A549 (cell line): ENCODE results near the gene CCND2. TPM values are rescaled to one million over a fixed set of nuclear protein-coding genes. Genes with fewer than 3 reads are reported as not detected.
"Not testable (repeated sequence)": the region's sequence is repeated elsewhere in the genome, so short reads cannot be mapped to it uniquely, and the experiment has no call there.

Experiments used
- ATAC-seq, 2 experiments: fragments of 200-7000 bp in 1 of 2; fragments of >200 bp in 1 of 2; cut with Nextera tagmentation in 1 of 2; cut with Tn5 transposase in 1 of 2; 3 replicates each; pipeline versions ENCODE4 v1.8.0 to v1.9.1; 2018 to 2020; ENCODE audit warnings: mild to moderate bottlenecking in 1 of 2, moderate library complexity in 1 of 2
- CTCF ChIA-PET: fragments of 300-600 bp; sonication (Branson Sonifier 250); formaldehyde crosslinking; extraction: SDS; loops from one replicate; lab custom pipeline; 2021; ENCODE audit warnings: antibody characterized with exemption, inconsistent platforms; lab: Yijun Ruan, JAX
- POLR2A ChIA-PET: fragments of 350-600 bp; formaldehyde crosslinking; extraction: SDS; loops from one replicate; lab custom pipeline; 2021; ENCODE audit warnings: antibody characterized with exemption, inconsistent platforms; lab: Yijun Ruan, JAX
- DNase-seq, 2 experiments: peaks; one replicate each; pipeline versions ENCODE4 v3.0.0 to v3.0.0-alpha.2; 2011 to 2016; ENCODE audit warnings: low read depth in 1 of 2, low spot score in 1 of 2
- FAIRE-seq: peaks from 2 replicates; lab custom pipeline; 2011; peaks lifted over from hg19 to GRCh38; lab: Jason Lieb, UNC
- H3K27ac ChIP-seq, 2 experiments: fragments of >200 bp; sonication (Bioruptor Twin); formaldehyde crosslinking; 3 replicates each; pipeline ENCODE4 v1.5.1; 2016 to 2017
- H3K4me1 ChIP-seq: fragments of >200 bp; sonication (Bioruptor Twin); formaldehyde crosslinking; 3 replicates; pipeline ENCODE4 v1.6.1; 2016
- H3K4me2 ChIP-seq: fragments of >200 bp; sonication (Bioruptor Twin); formaldehyde crosslinking; 3 replicates; pipeline ENCODE4 v1.6.1; 2016
- H3K4me3 ChIP-seq: fragments of >200 bp; sonication (Bioruptor Twin); formaldehyde crosslinking; 3 replicates; pipeline ENCODE4 v1.5.1; 2016
- H3K9me3 ChIP-seq: fragments of >200 bp; sonication (Bioruptor Twin); formaldehyde crosslinking; 3 replicates; pipeline ENCODE4 v1.6.1; 2016
- CBX2 ChIP-seq: fragments of 200-600 bp; sonication (generic); IDR thresholded peaks from 2 replicates; pipeline ENCODE4 v1.6.1; 2016; ENCODE audit warnings: low read depth, mild to moderate bottlenecking, borderline replicate concordance
- CBX8 ChIP-seq: fragments of 200-600 bp; sonication (generic); IDR thresholded peaks from 2 replicates; pipeline ENCODE4 v1.6.1; 2016
- EHF ChIP-seq: fragments of 250-450 bp; sonication (Bioruptor Pico); IDR thresholded peaks from 2 replicates; pipeline ENCODE4 v1.5.0; 2020; ENCODE audit warnings: mild to moderate bottlenecking
- EHMT2 ChIP-seq: fragments of 200-600 bp; sonication (generic); IDR thresholded peaks from 2 replicates; pipeline ENCODE4 v1.6.1; 2016; ENCODE audit warnings: antibody characterized with exemption, low read depth, mild to moderate bottlenecking, moderate library complexity
- EP300 ChIP-seq, 2 experiments: fragments of >200 bp; sonication (Bioruptor Twin); formaldehyde crosslinking; IDR thresholded peaks; 2 replicates in 1 of 2; 3 replicates in 1 of 2; pipeline ENCODE4 v1.6.1; 2016 to 2017
- ESRRA ChIP-seq: fragments of 150-350 bp; IDR thresholded peaks from 2 replicates; pipeline ENCODE4 v1.6.1; 2014; ENCODE audit warnings: mild to moderate bottlenecking, low read length, borderline replicate concordance
- GATA3 ChIP-seq: IDR thresholded peaks from 2 replicates; pipeline ENCODE4 v1.6.1; 2012; ENCODE audit warnings: borderline replicate concordance
- HDAC2 ChIP-seq: fragments of 200-600 bp; sonication (generic); IDR thresholded peaks from 2 replicates; pipeline ENCODE4 v1.6.1; 2016
- HOXB13 ChIP-seq: fragments of 250-450 bp; sonication (Bioruptor Pico); IDR thresholded peaks from 2 replicates; pipeline ENCODE4 v1.5.0; 2020; ENCODE audit warnings: low read depth, mild to moderate bottlenecking, moderate library complexity
- MAFK ChIP-seq: fragments of 450-650 bp; IDR thresholded peaks from 2 replicates; pipeline ENCODE4 v1.6.1; 2014; ENCODE audit not compliant: partially characterized antibody
- MAX ChIP-seq: IDR thresholded peaks from 2 replicates; pipeline ENCODE4 v1.6.1; 2012
- MAZ ChIP-seq: fragments of 150-350 bp; IDR thresholded peaks from 2 replicates; pipeline ENCODE4 v1.6.1; 2014; ENCODE audit warnings: antibody characterized with exemption, low read depth, low read length, borderline replicate concordance
- MYC ChIP-seq: IDR thresholded peaks from 2 replicates; pipeline ENCODE4 v1.6.1; 2012; ENCODE audit warnings: mild to moderate bottlenecking, inconsistent platforms, low read length, improper control_type of control experiment, borderline replicate concordance
- NFE2L2 ChIP-seq: fragments of 150-350 bp; conservative IDR thresholded peaks from 2 replicates; pipeline ENCODE4 v1.6.1; 2014; ENCODE audit warnings: low read length
- NPAS2 ChIP-seq: fragments of 250-450 bp; sonication (Bioruptor Pico); IDR thresholded peaks from 2 replicates; pipeline ENCODE4 v1.8.0; 2022; ENCODE audit warnings: mild to moderate bottlenecking, moderate library complexity, borderline replicate concordance
- PBX3 ChIP-seq: IDR thresholded peaks from 2 replicates; pipeline ENCODE4 v1.6.1; 2012
- PHF8 ChIP-seq: fragments of 200-600 bp; sonication (generic); IDR thresholded peaks from 2 replicates; pipeline ENCODE4 v1.6.1; 2016; ENCODE audit warnings: low read depth, mild to moderate bottlenecking, antibody characterized with exemption, moderate library complexity, borderline replicate concordance
- POLR2A ChIP-seq: IDR thresholded peaks from 2 replicates; pipeline ENCODE4 v1.6.1; 2012; ENCODE audit warnings: mild to moderate bottlenecking, low read length
- RARB ChIP-seq: fragments of 250-450 bp; sonication (Bioruptor Pico); IDR thresholded peaks from 2 replicates; pipeline ENCODE4 v1.8.0; 2021; ENCODE audit warnings: mild to moderate bottlenecking, moderate library complexity
- RFX5 ChIP-seq: fragments of 450-650 bp; IDR thresholded peaks from 2 replicates; pipeline ENCODE4 v1.7.1; 2014; ENCODE audit warnings: antibody characterized with exemption, mild to moderate bottlenecking, moderate library complexity
- SMC3 ChIP-seq: fragments of >200 bp; sonication (Bioruptor Twin); formaldehyde crosslinking; IDR thresholded peaks from 3 replicates; pipeline ENCODE4 v1.6.1; 2018; ENCODE audit warnings: inconsistent platforms
- WGBS: methylation state at CpG from one replicate; pipeline ENCODE4 v1.1.6; 2017; ENCODE audit errors: missing lambda C conversion rate; 5-methylcytosine and 5-hydroxymethylcytosine counted together
- polyA plus RNA-seq, 4 experiments: library from polyadenylated mRNA; depleted of rRNA in 3 of 4; stranded (reverse); fragments of >200 nt; fragmentation: RNase III in 1 of 4; extraction: RNeasy Plus Mini Kit Qiagen cat#74134 plus additional on column Dnase treatment in 1 of 4; gene quantifications; 2 replicates in 3 of 4; 3 replicates in 1 of 4; pipeline ENCODE4 v1.2.3, GENCODE V29; 2011 to 2017
- TF ChIP-seq, protein P1 (sequence below): fragments of 250-450 bp; sonication (Bioruptor Pico); IDR thresholded peaks from 2 replicates; pipeline ENCODE4 v1.5.0; 2020; ENCODE audit warnings: low read depth, mild to moderate bottlenecking, moderate library complexity
- TF ChIP-seq, protein P2 (sequence below): IDR thresholded peaks from 2 replicates; pipeline ENCODE4 v1.6.1; 2012; ENCODE audit warnings: low read depth, borderline replicate concordance
- TF ChIP-seq, protein P3 (sequence below): fragments of >200 bp; sonication (Bioruptor Twin); formaldehyde crosslinking; IDR thresholded peaks from 2 replicates; pipeline ENCODE4 v1.6.1; 2016

Gene CCND2
- polyA plus RNA-seq, 2 of the 4 experiments (the other 2 are of a cell fraction) = 0.18 TPM; not detected in 1

- ATAC-seq (no peak), DNase-seq (no peak), FAIRE-seq (no peak)
- POLR2A ChIA-PET = no interaction called here
- TF ChIP-seq GATA3 (no peak), CBX8 (no peak), CBX2 (no peak), RARB (CRISPR knock-in tag) (no peak), NFE2L2 (no peak), MYC (no peak)
- TF ChIP-seq, protein P1, sequence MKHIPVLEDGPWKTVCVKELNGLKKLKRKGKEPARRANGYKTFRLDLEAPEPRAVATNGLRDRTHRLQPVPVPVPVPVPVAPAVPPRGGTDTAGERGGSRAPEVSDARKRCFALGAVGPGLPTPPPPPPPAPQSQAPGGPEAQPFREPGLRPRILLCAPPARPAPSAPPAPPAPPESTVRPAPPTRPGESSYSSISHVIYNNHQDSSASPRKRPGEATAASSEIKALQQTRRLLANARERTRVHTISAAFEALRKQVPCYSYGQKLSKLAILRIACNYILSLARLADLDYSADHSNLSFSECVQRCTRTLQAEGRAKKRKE (CRISPR knock-in tag) = no peak
- CTCF ChIA-PET = no interaction called here
- Histone ChIP-seq H3K4me1 (no peaks in the 10 kb centered on the region), H3K9me3 (no peaks in the 10 kb centered on the region; the same call in 2 of the 3 replicates), H3K4me2 (no peak overlapping the region), H3K4me3 (no peak overlapping the region), H3K27ac (no peak overlapping the region)
- 42% methylated on average over 4 of the region's 7 CpGs for WGBS
Measured at GRCh38 chr12:4243091-4243490, 30.5 kb upstream of the CCND2 start.

- H3K4me3 ChIP-seq, DNase-seq, FAIRE-seq, H3K9me3 ChIP-seq, ATAC-seq, CTCF ChIA-PET, H3K4me1 ChIP-seq, POLR2A ChIA-PET, H3K27ac ChIP-seq, H3K4me2 ChIP-seq: not testable (repeated sequence)
- WGBS = 66% methylated on average over 40 of the region's 43 CpGs
Measured at GRCh38 chr12:4243491-4244100, 30.0 kb upstream of the CCND2 start.

GRCh38 chr12:4244868-4245267 is 28.7 kb upstream of the CCND2 start:
- POLR2A ChIA-PET = no interaction called here

GRCh38 chr12:4245446-4245845 is 28.1 kb upstream of the CCND2 start:
- Histone ChIP-seq H3K4me2 (no peak overlapping the region), H3K4me1 (no peaks in the 10 kb centered on the region), H3K27ac (no peak overlapping the region), H3K4me3 (no peak overlapping the region), H3K9me3 (no peaks in the 10 kb centered on the region; the same call in 2 of the 3 replicates)
- no peak for ATAC-seq
- TF ChIP-seq EP300 (IDR thresholded peaks at IDR 0.05) = no peak
- TF ChIP-seq GATA3 = no peak
- ChIA-PET POLR2A (no interaction called here), CTCF (no interaction called here)
- FAIRE-seq = no peak
- no peak for DNase-seq
- WGBS = 12% methylated on average over 4 of the region's 4 CpGs

More at GRCh38 chr12:4244868-4245267, 28.7 kb upstream of the CCND2 start:
- TF ChIP-seq MAX (no peak), CBX8 (no peak), RFX5 (no peak), MAZ (no peak), PBX3 (no peak), RARB (CRISPR knock-in tag) (no peak), EHF (CRISPR knock-in tag) (no peak), MAFK (no peak)
- TF ChIP-seq, all 56 proteins: peak for 0
- WGBS = 27% methylated on average over 9 of the region's 9 CpGs
- Histone ChIP-seq H3K4me3 (no peak overlapping the region), H3K4me2 (no peak overlapping the region), H3K27ac (no peak overlapping the region), H3K9me3 (no peaks in the 10 kb centered on the region; the same call in 2 of the 3 replicates), H3K4me1 (no peaks in the 10 kb centered on the region)
- DNase-seq (no peak), ATAC-seq (no peak), FAIRE-seq (no peak)
- CTCF ChIA-PET = no interaction called here

DNA sequence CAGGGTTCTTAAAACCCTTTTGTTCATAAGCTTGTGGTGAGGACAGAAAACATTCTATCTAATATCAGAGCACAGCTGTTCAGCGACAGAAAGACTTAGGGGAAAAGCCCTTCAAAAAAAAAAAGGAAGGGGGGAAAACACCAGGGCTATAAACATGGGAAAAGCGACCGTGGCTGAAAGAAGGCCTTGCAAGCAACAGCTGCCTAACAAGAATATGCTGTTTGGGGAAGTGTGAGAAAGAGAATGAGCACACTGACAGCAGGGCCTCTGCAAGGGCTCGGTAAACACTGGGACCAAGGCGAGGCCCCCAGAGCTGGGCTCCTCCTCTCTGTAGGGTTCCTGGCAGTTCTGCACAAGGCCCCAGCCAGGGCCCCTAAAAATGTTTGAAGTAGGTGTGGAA is 27.4 kb upstream of the CCND2 start:
- 28% methylated on average over 5 of the region's 5 CpGs for WGBS
- Histone ChIP-seq H3K9me3 (no peaks in the 10 kb centered on the region; the same call in 2 of the 3 replicates), H3K4me2 (no peak overlapping the region), H3K4me3 (no peak overlapping the region), H3K27ac (no peak overlapping the region), H3K4me1 (no peaks in the 10 kb centered on the region)
- DNase-seq (no peak), ATAC-seq (no peak), FAIRE-seq (no peak)
- ChIA-PET CTCF (interaction anchor here (1.7 kb wide), 1 partner anchor 31 kb away, joined by 9 read pairs; no protein-coding TSS in a partner anchor), POLR2A (no interaction called here)
- TF ChIP-seq EHF (CRISPR knock-in tag) = no peak
- TF ChIP-seq RFX5 = no peak
- TF ChIP-seq, protein P2, sequence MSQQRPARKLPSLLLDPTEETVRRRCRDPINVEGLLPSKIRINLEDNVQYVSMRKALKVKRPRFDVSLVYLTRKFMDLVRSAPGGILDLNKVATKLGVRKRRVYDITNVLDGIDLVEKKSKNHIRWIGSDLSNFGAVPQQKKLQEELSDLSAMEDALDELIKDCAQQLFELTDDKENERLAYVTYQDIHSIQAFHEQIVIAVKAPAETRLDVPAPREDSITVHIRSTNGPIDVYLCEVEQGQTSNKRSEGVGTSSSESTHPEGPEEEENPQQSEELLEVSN = no peak
- no peak for TF ChIP-seq NPAS2 (CRISPR knock-in tag)
- TF ChIP-seq HDAC2 = no peak
- no peak for TF ChIP-seq PHF8
- TF ChIP-seq SMC3 = no peak
- TF ChIP-seq HOXB13 (CRISPR knock-in tag) = no peak
- no peak for TF ChIP-seq EP300 (IDR thresholded peaks at IDR 0.05)
- no peak for TF ChIP-seq ESRRA
- no peak for TF ChIP-seq EHMT2
- TF ChIP-seq, protein P3, sequence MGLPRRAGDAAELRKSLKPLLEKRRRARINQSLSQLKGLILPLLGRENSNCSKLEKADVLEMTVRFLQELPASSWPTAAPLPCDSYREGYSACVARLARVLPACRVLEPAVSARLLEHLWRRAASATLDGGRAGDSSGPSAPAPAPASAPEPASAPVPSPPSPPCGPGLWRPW = no peak
- no peak for TF ChIP-seq POLR2A
- no peak for TF ChIP-seq MAFK
